Esophagus squamous epithelium (tissue), 4 donors: ENCODE measurements around the gene ZBTB2.

Experiments
- POLR2A ChIP-seq, 4 donors: fragments of 450-650 bp; IDR thresholded peaks; one replicate each; pipeline ENCODE4 v1.6.1; 2017; ENCODE audit warnings: antibody characterized with exemption in 4 of 4, mild to moderate bottlenecking in 4 of 4, moderate library complexity in 3 of 4
- TF ChIP-seq, protein P1 (sequence below), 6 experiments: fragments of 450-650 bp in 4 of 6; fragments of 200-600 bp in 2 of 6; sonication (generic) in 2 of 6; IDR thresholded peaks; one replicate each; pipeline ENCODE4 v1.5.1; 2016 to 2019; ENCODE audit warnings: antibody characterized with exemption in 6 of 6, mild to moderate bottlenecking in 4 of 6, moderate library complexity in 4 of 6

DNA sequence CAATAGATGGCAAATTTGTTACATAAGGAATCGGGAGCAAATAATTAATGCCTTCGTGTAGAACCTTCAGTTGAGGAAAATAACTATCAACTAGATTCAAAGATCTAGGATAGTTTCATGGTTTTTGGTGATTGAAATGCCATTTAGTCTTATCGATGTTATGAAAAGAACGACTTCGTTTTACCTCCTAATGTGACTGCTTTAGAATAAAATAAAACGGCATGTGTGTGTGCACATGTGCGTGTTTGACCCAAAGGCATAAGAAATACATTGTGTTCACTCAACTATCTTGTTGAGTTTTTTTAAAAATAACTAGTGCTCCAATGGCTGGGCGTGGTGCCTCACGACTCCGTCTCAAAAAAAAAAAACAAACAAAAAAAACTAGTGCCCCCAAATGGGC is 37.6 kb downstream of the ZBTB2 start:
- TF ChIP-seq POLR2A (IDR thresholded peaks at IDR 0.05): no peak
- TF ChIP-seq, protein P1, sequence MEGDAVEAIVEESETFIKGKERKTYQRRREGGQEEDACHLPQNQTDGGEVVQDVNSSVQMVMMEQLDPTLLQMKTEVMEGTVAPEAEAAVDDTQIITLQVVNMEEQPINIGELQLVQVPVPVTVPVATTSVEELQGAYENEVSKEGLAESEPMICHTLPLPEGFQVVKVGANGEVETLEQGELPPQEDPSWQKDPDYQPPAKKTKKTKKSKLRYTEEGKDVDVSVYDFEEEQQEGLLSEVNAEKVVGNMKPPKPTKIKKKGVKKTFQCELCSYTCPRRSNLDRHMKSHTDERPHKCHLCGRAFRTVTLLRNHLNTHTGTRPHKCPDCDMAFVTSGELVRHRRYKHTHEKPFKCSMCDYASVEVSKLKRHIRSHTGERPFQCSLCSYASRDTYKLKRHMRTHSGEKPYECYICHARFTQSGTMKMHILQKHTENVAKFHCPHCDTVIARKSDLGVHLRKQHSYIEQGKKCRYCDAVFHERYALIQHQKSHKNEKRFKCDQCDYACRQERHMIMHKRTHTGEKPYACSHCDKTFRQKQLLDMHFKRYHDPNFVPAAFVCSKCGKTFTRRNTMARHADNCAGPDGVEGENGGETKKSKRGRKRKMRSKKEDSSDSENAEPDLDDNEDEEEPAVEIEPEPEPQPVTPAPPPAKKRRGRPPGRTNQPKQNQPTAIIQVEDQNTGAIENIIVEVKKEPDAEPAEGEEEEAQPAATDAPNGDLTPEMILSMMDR (IDR thresholded peaks at IDR 0.05): no peak
